Esophagus squamous epithelium (tissue), 5 donors: ENCODE results near the gene PPARG. TPM values are rescaled to one million over a fixed set of nuclear protein-coding genes. Genes with fewer than 3 reads are reported as not detected.
"Not testable (repeated sequence)": the region's sequence is repeated elsewhere in the genome, so short reads cannot be mapped to it uniquely, and the experiment has no call there.

Experiments
- DNase-seq: peaks from one replicate; lab custom pipeline; 2025; lab: John Stamatoyannopoulos, UW
- H3K27ac ChIP-seq, 4 donors: fragments of 200-600 bp; sonication (generic); one replicate each; pipeline ENCODE4 v1.5.1; 2016 to 2019; ENCODE audit warnings: mild to moderate bottlenecking in 1 of 4
- H3K27me3 ChIP-seq, 4 donors: fragments of 200-600 bp; sonication (generic); 1 replicate in 3 of 4; 2 replicates in 1 of 4; pipeline versions ENCODE4 v1.5.1 to v1.6.0; 2017 to 2021; ENCODE audit warnings: antibody characterized with exemption in 1 of 4
- H3K36me3 ChIP-seq, 3 donors: fragments of 200-600 bp; sonication (generic); one replicate each; pipeline ENCODE4 v1.5.1; 2016 to 2019
- H3K4me1 ChIP-seq, 3 donors: fragments of 200-600 bp; sonication (generic); one replicate each; pipeline ENCODE4 v1.5.1; 2017 to 2019
- H3K4me3 ChIP-seq, 4 donors: fragments of 200-600 bp; sonication (generic); 1 replicate in 3 of 4; 2 replicates in 1 of 4; pipeline ENCODE4 v1.5.1; 2016 to 2019; ENCODE audit warnings: mild to moderate bottlenecking in 2 of 4, moderate library complexity in 1 of 4
- H3K9me3 ChIP-seq, 3 donors: fragments of 200-600 bp; sonication (generic); one replicate each; pipeline ENCODE4 v1.5.1; 2016 to 2019
- CTCF ChIP-seq, 6 experiments: fragments of 450-650 bp in 4 of 6; fragments of 200-600 bp in 2 of 6; sonication (generic) in 2 of 6; IDR thresholded peaks; one replicate each; pipeline ENCODE4 v1.5.1; 2016 to 2019; ENCODE audit warnings: antibody characterized with exemption in 6 of 6, mild to moderate bottlenecking in 4 of 6, moderate library complexity in 4 of 6
- POLR2A ChIP-seq, 4 donors: fragments of 450-650 bp; IDR thresholded peaks; one replicate each; pipeline ENCODE4 v1.6.1; 2017; ENCODE audit warnings: antibody characterized with exemption in 4 of 4, mild to moderate bottlenecking in 4 of 4, moderate library complexity in 3 of 4
- WGBS, 2 donors: methylation state at CpG; one replicate each; pipeline ENCODE4 v1.1.5; 2018; 5-methylcytosine and 5-hydroxymethylcytosine counted together
- intact Hi-C: fragments of 100-400 bp; cut with DNase I; formaldehyde crosslinking; loops from one replicate; pipeline ENCODE4 v1.15.0; 2022
- total RNA-seq, 4 donors: library from RNA; depleted of rRNA; stranded (reverse); fragments of >200 nt; gene quantifications; one replicate each; pipeline ENCODE4 v1.1.0, GENCODE V29; 2016
- donor health status: DM: yes; HTN: yes; CAD: no.

The PPARG gene
- total RNA-seq, 4 donors from 2014 or later, result 6.3 to 13.8 (median 11.4) TPM

- TF ChIP-seq CTCF (IDR thresholded peaks at IDR 0.05), result no peak
- intact Hi-C loops, result no loop called here
- H3K27me3 ChIP-seq, result peaks cover 0 to 9% (median 0%) of the 10 kb centered on the region in 4 donors
These were observed 10.3 kb upstream of the PPARG start for GRCh38 chr3:12278566-12278965.

GRCh38 chr3:12279591-12280326, 9.1 kb upstream of the PPARG start:
- Histone ChIP-seq H3K27ac (no peak overlapping the region), H3K4me3 (no peak overlapping the region), H3K27me3 (peaks cover 0 to 9% (median 0%) of the 10 kb centered on the region in 4 donors), H3K9me3 (no peaks in the 10 kb centered on the region), H3K36me3 (no peaks in the 10 kb centered on the region), H3K4me1 (peaks cover 0 to 20% (median 0%) of the 10 kb centered on the region in 3 donors)
- 82 to 89% methylated on average over 10 of the region's 10 CpGs for WGBS, 2 donors
- TF ChIP-seq POLR2A (IDR thresholded peaks at IDR 0.05) (no peak), CTCF (IDR thresholded peaks at IDR 0.05) (no peak)
- no peak for DNase-seq
- intact Hi-C loops, result loop anchor here (10.0 kb wide), 1 partner anchor 195 kb away; no protein-coding TSS in a partner anchor

More at GRCh38 chr3:12278566-12278965, 10.3 kb upstream of the PPARG start:
- 40 to 73% methylated on average over 1 to 3 of the region's 3 CpGs for WGBS, 2 donors
- Histone ChIP-seq H3K4me3 (no peak overlapping the region), H3K9me3 (no peaks in the 10 kb centered on the region), H3K27ac (no peak overlapping the region), H3K36me3 (no peaks in the 10 kb centered on the region), H3K4me1 (peaks cover 0 to 20% (median 0%) of the 10 kb centered on the region in 3 donors)
- DNase-seq, result no peak

- intact Hi-C loops, result loop anchor here (10.0 kb wide), 1 partner anchor 194 kb away; no protein-coding TSS in a partner anchor
These were observed 8.5 kb upstream of the PPARG start for GRCh38 chr3:12280357-12280806.

GRCh38 chr3:12284591-12284990, 4.3 kb upstream of the PPARG start:
- no peak for TF ChIP-seq CTCF (IDR thresholded peaks at IDR 0.05)
- no peak for TF ChIP-seq POLR2A (IDR thresholded peaks at IDR 0.05)
- WGBS, 2 donors, result 77 to 94% methylated on average over 2 of the region's 2 CpGs
- Histone ChIP-seq H3K27ac (no peak overlapping the region), H3K9me3 (no peaks in the 10 kb centered on the region), H3K4me1 (peaks cover 4 to 51% (median 6%) of the 10 kb centered on the region in 3 donors), H3K4me3 (no peak overlapping the region), H3K36me3 (no peaks in the 10 kb centered on the region), H3K27me3 (peaks cover 0 to 40% (median 2%) of the 10 kb centered on the region in 4 donors)
- DNase-seq, result no peak
- intact Hi-C loops, result loop anchor here (10.0 kb wide), 1 partner anchor 190 kb away; no protein-coding TSS in a partner anchor

More at GRCh38 chr3:12280357-12280806, 8.5 kb upstream of the PPARG start:
- no peak for DNase-seq
- Histone ChIP-seq H3K27me3 (peaks cover 0 to 13% (median 2%) of the 10 kb centered on the region in 4 donors), H3K27ac (no peak overlapping the region), H3K4me3 (no peak overlapping the region), H3K4me1 (peaks cover 0 to 20% (median 0%) of the 10 kb centered on the region in 3 donors), H3K36me3 (no peaks in the 10 kb centered on the region), H3K9me3 (no peaks in the 10 kb centered on the region)
- TF ChIP-seq POLR2A (IDR thresholded peaks at IDR 0.05) (no peak), CTCF (IDR thresholded peaks at IDR 0.05) (no peak)
- 47 to 52% methylated on average over 9 of the region's 9 CpGs for WGBS, 2 donors

- Histone ChIP-seq H3K4me3 (no peak overlapping the region), H3K36me3 (no peaks in the 10 kb centered on the region), H3K27ac (no peak overlapping the region), H3K4me1 (peaks cover 4 to 54% (median 6%) of the 10 kb centered on the region in 3 donors), H3K9me3 (no peaks in the 10 kb centered on the region), H3K27me3 (peaks cover 0 to 39% (median 2%) of the 10 kb centered on the region in 4 donors)
- intact Hi-C loops, result loop anchor here (10.0 kb wide), 1 partner anchor 190 kb away; no protein-coding TSS in a partner anchor
- no peak for TF ChIP-seq POLR2A (IDR thresholded peaks at IDR 0.05)
- TF ChIP-seq CTCF (IDR thresholded peaks at IDR 0.05), result no peak
- no peak for DNase-seq
- 91 to 96% methylated on average over 5 of the region's 5 CpGs for WGBS, 2 donors
These were observed 3.8 kb upstream of the PPARG start for GRCh38 chr3:12285003-12285555.

GRCh38 chr3:12285779-12286178, 3.1 kb upstream of the PPARG start:
- intact Hi-C loops, result loop anchor here (10.0 kb wide), 1 partner anchor 189 kb away; no protein-coding TSS in a partner anchor
- DNase-seq, H3K9me3 ChIP-seq, H3K36me3 ChIP-seq, H3K4me3 ChIP-seq, H3K27ac ChIP-seq: not testable (repeated sequence)
- Histone ChIP-seq H3K4me1 (peaks cover 4 to 47% (median 6%) of the 10 kb centered on the region in 3 donors), H3K27me3 (peaks cover 0 to 35% (median 2%) of the 10 kb centered on the region in 4 donors)
- 81 to 93% methylated on average over 7 of the region's 7 CpGs for WGBS, 2 donors
